ENCODE data around the gene DCTN1.

The DCTN1 gene

DNA sequence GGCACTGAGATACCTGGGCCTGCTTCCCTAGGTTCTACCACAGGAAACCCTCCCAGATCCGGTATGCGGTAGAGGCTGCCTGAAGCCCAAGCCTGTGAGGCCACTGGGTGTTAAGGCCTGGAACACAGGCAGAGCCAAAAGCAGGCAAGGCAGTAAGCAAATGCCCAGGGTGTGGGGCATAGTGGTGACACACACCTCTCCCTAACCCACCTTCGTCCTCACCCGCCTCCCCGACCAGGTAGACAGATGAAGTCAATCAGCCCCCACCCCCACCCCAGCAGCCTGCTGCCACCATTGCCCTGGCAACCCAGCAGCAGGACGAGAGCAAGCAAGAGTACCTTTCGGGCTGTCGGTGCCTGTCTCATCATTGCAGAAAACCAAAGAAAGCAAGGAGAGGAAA, 6.1 kb downstream of the DCTN1 start:
- TF ChIP-seq, protein P1, sequence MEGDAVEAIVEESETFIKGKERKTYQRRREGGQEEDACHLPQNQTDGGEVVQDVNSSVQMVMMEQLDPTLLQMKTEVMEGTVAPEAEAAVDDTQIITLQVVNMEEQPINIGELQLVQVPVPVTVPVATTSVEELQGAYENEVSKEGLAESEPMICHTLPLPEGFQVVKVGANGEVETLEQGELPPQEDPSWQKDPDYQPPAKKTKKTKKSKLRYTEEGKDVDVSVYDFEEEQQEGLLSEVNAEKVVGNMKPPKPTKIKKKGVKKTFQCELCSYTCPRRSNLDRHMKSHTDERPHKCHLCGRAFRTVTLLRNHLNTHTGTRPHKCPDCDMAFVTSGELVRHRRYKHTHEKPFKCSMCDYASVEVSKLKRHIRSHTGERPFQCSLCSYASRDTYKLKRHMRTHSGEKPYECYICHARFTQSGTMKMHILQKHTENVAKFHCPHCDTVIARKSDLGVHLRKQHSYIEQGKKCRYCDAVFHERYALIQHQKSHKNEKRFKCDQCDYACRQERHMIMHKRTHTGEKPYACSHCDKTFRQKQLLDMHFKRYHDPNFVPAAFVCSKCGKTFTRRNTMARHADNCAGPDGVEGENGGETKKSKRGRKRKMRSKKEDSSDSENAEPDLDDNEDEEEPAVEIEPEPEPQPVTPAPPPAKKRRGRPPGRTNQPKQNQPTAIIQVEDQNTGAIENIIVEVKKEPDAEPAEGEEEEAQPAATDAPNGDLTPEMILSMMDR (IDR thresholded peaks at IDR 0.05; ENCODE audit: insufficient read depth, low read length, poor library complexity, severe bottlenecking): no peak
- H3K36me3 ChIP-seq (ENCODE audit: control insufficient read depth, insufficient read depth, low read length): peaks cover 28% of the 10 kb centered on the region
- H3K4me3 ChIP-seq (replicated peaks; ENCODE audit: low read depth, low read length): no peak overlapping the region
- no peaks in the 10 kb centered on the region for H3K27me3 ChIP-seq (replicated peaks; ENCODE audit: control insufficient read depth, insufficient read depth, low read length)
- no peak for DNase-seq (ENCODE audit: extremely low read depth, insufficient read length)

DNA sequence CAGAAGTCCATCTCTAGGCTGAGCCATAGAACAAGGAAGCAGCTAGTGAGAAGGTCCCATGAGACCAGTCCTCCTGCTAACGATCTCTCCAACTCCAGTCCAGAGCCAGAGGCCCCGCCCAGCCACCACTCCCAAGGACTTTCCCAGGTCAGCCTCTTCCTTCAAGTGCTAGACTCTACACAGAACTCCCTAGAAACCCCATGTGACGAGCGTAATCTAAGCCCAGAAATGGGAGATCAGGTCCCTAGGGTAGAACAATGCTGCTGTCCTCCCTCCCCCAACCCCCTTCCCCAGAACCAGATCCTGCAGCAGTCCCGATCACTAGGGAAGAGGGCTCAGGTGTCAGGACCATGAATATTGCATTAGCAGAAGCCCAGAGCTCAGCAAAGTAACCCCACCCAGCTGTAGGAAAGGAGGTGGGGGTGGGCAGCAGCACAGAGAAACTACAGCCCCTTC, 6.9 kb downstream of the DCTN1 start:
- peaks cover 34% of the 10 kb centered on the region for H3K36me3 ChIP-seq (ENCODE audit: control insufficient read depth, insufficient read depth, low read length)
- DNase-seq (ENCODE audit: extremely low read depth, insufficient read length): no peak
- H3K4me3 ChIP-seq (replicated peaks; ENCODE audit: low read depth, low read length): no peak overlapping the region
- TF ChIP-seq, protein P1 (IDR thresholded peaks at IDR 0.05; ENCODE audit: insufficient read depth, low read length, poor library complexity, severe bottlenecking): no peak
- no peaks in the 10 kb centered on the region for H3K27me3 ChIP-seq (replicated peaks; ENCODE audit: control insufficient read depth, insufficient read depth, low read length)

DNA sequence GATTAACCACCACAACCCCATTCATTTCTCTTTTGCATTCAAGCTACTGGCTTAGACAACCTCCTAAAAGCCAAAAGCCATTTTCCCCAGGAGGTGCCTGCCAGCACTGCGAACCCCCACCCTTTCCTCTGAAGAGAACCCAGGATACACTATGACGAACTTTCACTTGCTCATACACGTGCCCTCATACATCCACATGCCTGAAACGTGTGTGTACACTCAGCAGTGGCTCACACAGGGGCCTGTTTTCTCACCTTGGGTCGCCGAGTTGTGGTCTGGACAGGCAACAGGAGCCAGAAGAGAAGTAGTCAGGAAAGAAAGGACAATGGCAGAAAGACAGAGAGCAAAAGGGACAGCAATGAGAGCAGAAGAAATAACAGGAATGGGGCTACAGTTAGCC, 7.4 kb downstream of the DCTN1 start:
- peaks cover 36% of the 10 kb centered on the region for H3K36me3 ChIP-seq (ENCODE audit: control insufficient read depth, insufficient read depth, low read length)
- DNase-seq (ENCODE audit: extremely low read depth, insufficient read length): no peak
- TF ChIP-seq, protein P1 (IDR thresholded peaks at IDR 0.05; ENCODE audit: insufficient read depth, low read length, poor library complexity, severe bottlenecking): no peak
- no peaks in the 10 kb centered on the region for H3K27me3 ChIP-seq (replicated peaks; ENCODE audit: control insufficient read depth, insufficient read depth, low read length)
- no peak overlapping the region for H3K4me3 ChIP-seq (replicated peaks; ENCODE audit: low read depth, low read length)

DNA sequence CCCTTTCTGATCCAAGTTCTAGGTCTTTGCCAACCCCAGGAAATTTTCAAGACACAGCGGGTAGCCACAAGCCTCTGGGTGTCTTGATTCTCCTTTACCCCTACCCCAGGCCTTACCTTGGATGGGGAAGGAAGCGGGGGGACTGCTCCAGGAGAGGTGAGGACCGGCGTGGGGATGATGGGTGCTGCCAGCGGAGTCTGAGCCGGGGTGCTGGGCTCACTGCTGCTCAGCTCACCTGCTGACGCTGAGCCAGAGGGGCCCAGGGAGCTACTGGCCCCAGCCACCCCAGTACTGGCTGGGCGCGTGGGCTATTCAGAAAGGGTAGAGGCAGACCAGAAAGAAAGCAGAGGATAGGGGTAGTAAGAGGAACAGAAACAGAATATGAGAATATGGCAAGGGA, 8.7 kb downstream of the DCTN1 start:
- Histone ChIP-seq H3K4me3 (replicated peaks; ENCODE audit: low read depth, low read length) (no peak overlapping the region), H3K36me3 (ENCODE audit: control insufficient read depth, insufficient read depth, low read length) (peaks cover 33% of the 10 kb centered on the region), H3K27me3 (replicated peaks; ENCODE audit: control insufficient read depth, insufficient read depth, low read length) (no peaks in the 10 kb centered on the region)
- TF ChIP-seq, protein P1 (IDR thresholded peaks at IDR 0.05; ENCODE audit: insufficient read depth, low read length, poor library complexity, severe bottlenecking): no peak
- DNase-seq (ENCODE audit: extremely low read depth, insufficient read length): no peak

DNA sequence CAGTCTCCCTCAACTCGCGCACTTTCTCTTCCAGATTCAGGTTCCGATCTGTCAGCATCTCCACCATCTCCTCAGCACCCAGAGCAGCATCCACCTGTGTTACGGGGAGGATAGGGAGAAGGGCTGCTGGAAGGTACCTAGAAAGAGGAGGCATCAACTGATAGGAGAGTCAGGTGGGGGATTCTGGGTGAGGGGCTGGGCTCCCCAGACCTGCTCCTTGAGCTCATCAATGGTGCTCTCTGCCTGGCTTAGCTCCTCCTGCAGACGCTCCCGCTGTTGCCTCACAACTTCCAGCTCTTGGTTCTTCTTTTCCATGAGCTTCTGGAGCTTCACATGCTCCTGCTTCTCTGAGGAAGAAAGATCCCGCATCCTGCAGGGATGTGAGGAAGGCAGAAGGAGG, 10.1 kb downstream of the DCTN1 start:
- H3K36me3 ChIP-seq (ENCODE audit: control insufficient read depth, insufficient read depth, low read length): peaks cover 42% of the 10 kb centered on the region
- H3K27me3 ChIP-seq (replicated peaks; ENCODE audit: control insufficient read depth, insufficient read depth, low read length): no peaks in the 10 kb centered on the region
- TF ChIP-seq, protein P1 (IDR thresholded peaks at IDR 0.05; ENCODE audit: insufficient read depth, low read length, poor library complexity, severe bottlenecking): no peak
- no peak for DNase-seq (ENCODE audit: extremely low read depth, insufficient read length)
- no peak overlapping the region for H3K4me3 ChIP-seq (replicated peaks; ENCODE audit: low read depth, low read length)

DNA sequence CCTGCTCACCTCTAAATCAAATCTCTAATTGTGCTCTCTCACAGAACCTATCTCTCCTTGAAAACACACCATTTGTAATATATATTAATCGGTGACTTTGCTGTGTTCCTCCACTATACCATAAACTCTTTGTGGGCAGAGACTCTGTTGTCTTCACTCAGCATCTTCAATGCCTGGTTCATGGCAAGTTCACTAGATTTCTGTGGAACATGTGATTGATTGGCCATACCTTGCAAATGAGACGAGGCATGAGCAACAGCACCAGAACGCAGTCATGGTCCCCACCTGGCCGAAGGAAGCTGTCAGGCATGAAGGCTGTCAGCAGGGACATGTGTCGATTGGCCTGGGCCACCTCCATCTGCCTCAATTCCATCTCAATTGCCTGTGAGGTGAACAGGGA, 11.6 kb downstream of the DCTN1 start:
- H3K4me3 ChIP-seq (replicated peaks; ENCODE audit: low read depth, low read length): no peak overlapping the region
- no peaks in the 10 kb centered on the region for H3K27me3 ChIP-seq (replicated peaks; ENCODE audit: control insufficient read depth, insufficient read depth, low read length)
- TF ChIP-seq, protein P1 (IDR thresholded peaks at IDR 0.05; ENCODE audit: insufficient read depth, low read length, poor library complexity, severe bottlenecking): no peak
- H3K36me3 ChIP-seq (ENCODE audit: control insufficient read depth, insufficient read depth, low read length): peaks cover 46% of the 10 kb centered on the region
- no peak for DNase-seq (ENCODE audit: extremely low read depth, insufficient read length)

All from GM06990 (cell line).